Fibroblast of villous mesenchyme (primary cell): ENCODE results near the gene RAI14. TPM values are rescaled to one million over a fixed set of nuclear protein-coding genes. Genes with fewer than 3 reads are reported as not detected.
A peak's percentile ranks its signal among the peaks of the same experiment; 100 is the strongest.

Experiments
- DNase-seq: peaks from one replicate; pipeline ENCODE4 v3.0.0-alpha.2; 2010; ENCODE audit warnings: low read depth
- H3K4me3 ChIP-seq: 2 replicates; pipeline ENCODE4 v1.5.1; 2011; ENCODE audit warnings: low read depth, mild to moderate bottlenecking, low read length
- CTCF ChIP-seq: IDR thresholded peaks from 2 replicates; pipeline ENCODE4 v1.5.1; 2012; ENCODE audit warnings: low read depth, mild to moderate bottlenecking, low read length; ENCODE audit not compliant: insufficient read depth
- total RNA-seq: library from RNA; depleted of rRNA; stranded (reverse); fragments of >200 nt; gene quantifications from 2 replicates; pipeline ENCODE4 v1.2.3, GENCODE V29; 2012

Gene RAI14
- total RNA-seq, 1 donor = 291 TPM

- TF ChIP-seq CTCF = no peak
Measured at GRCh38 chr5:34835664-34836063, 179.5 kb downstream of the RAI14 start.

GRCh38 chr5:34838785-34839714 is 182.9 kb downstream of the RAI14 start, which contains the start of gene TTC23L:
TSS of gene TTC23L (plus strand) at chr5:34839164. CDS start at chr5:34840672, 1,508 bp downstream.
- peak; percentile 83 for DNase-seq
- no peak for TF ChIP-seq CTCF
- H3K4me3 ChIP-seq = peak within 1 kb of the TSS; percentile 76

More at GRCh38 chr5:34835664-34836063, 179.5 kb downstream of the RAI14 start:
- H3K4me3 ChIP-seq = no peak overlapping the region
- no peak for DNase-seq

- TF ChIP-seq CTCF = no peak
- H3K4me3 ChIP-seq = no peak overlapping the region
- DNase-seq = no peak
Measured at GRCh38 chr5:34841816-34842215, 185.7 kb downstream of the RAI14 start.

GRCh38 chr5:34842554-34842953 is 186.4 kb downstream of the RAI14 start:
- no peak overlapping the region for H3K4me3 ChIP-seq
- no peak for DNase-seq
- TF ChIP-seq CTCF = no peak

- peak; percentile 40 for DNase-seq
- H3K4me3 ChIP-seq = no peak overlapping the region
- no peak for TF ChIP-seq CTCF
Measured at GRCh38 chr5:34843497-34843896, 187.4 kb downstream of the RAI14 start.

- no peak for TF ChIP-seq CTCF
- no peak for DNase-seq
- H3K4me3 ChIP-seq = no peak overlapping the region
Measured at GRCh38 chr5:34844106-34844505, 188.0 kb downstream of the RAI14 start.
